Smooth muscle cell (in vitro differentiated cells): Measurements from ENCODE around the gene ADGRA1. TPM values are rescaled to one million over a fixed set of nuclear protein-coding genes. Genes with fewer than 3 reads are reported as not detected.

Experiments
- DNase-seq: peaks from one replicate; lab custom pipeline; 2025; ENCODE audit not compliant: unreplicated experiment; lab: John Stamatoyannopoulos, UW
- H2AFZ ChIP-seq: fragments of 200-600 bp; sonication (generic); 2 replicates; pipeline ENCODE4 v1.6.0; 2016; ENCODE audit warnings: antibody characterized with exemption, low read depth, mild to moderate bottlenecking
- H3F3A ChIP-seq: fragments of 200-600 bp; sonication (generic); 2 replicates; pipeline ENCODE4 v1.6.0; 2017; ENCODE audit warnings: antibody characterized with exemption, low read depth
- H3K27ac ChIP-seq: fragments of 200-600 bp; sonication (generic); 2 replicates; pipeline ENCODE4 v1.5.1; 2016; ENCODE audit warnings: low read depth, mild to moderate bottlenecking
- H3K27me3 ChIP-seq: fragments of 200-600 bp; sonication (generic); 2 replicates; pipeline ENCODE4 v1.6.1; 2016; ENCODE audit warnings: low read depth, mild to moderate bottlenecking
- H3K36me3 ChIP-seq: fragments of 200-600 bp; sonication (generic); 2 replicates; pipeline ENCODE4 v1.5.1; 2016; ENCODE audit warnings: low read depth
- H3K4me1 ChIP-seq: fragments of 200-600 bp; sonication (generic); 2 replicates; pipeline ENCODE4 v1.5.1; 2016; ENCODE audit warnings: low read depth
- H3K4me2 ChIP-seq: fragments of 200-600 bp; sonication (generic); 2 replicates; pipeline ENCODE4 v1.6.0; 2016; ENCODE audit warnings: mild to moderate bottlenecking
- H3K4me3 ChIP-seq: fragments of 200-600 bp; sonication (generic); 2 replicates; pipeline ENCODE4 v1.5.1; 2016; ENCODE audit warnings: mild to moderate bottlenecking
- H3K79me2 ChIP-seq: fragments of 200-600 bp; sonication (generic); 2 replicates; pipeline ENCODE4 v1.6.0; 2016; ENCODE audit warnings: low read depth, mild to moderate bottlenecking
- H3K9ac ChIP-seq: fragments of 200-600 bp; sonication (generic); 2 replicates; pipeline ENCODE4 v1.6.0; 2016; ENCODE audit warnings: low read depth
- H3K9me3 ChIP-seq: fragments of 200-600 bp; sonication (generic); replicated peaks from 2 replicates; pipeline ENCODE4 v1.5.1; 2016; ENCODE audit warnings: low read depth
- H4K20me1 ChIP-seq: fragments of 200-600 bp; sonication (generic); 2 replicates; pipeline ENCODE4 v1.6.0; 2016; ENCODE audit warnings: low read depth
- CTCF ChIP-seq: fragments of 200-600 bp; sonication (generic); IDR thresholded peaks from 2 replicates; pipeline ENCODE4 v1.5.1; 2017; ENCODE audit warnings: borderline replicate concordance, mild to moderate bottlenecking, antibody characterized with exemption; ENCODE audit not compliant: insufficient read depth, poor library complexity, severe bottlenecking
- WGBS: methylation state at CpG from one replicate; pipeline ENCODE4 v1.1.7; 2016; ENCODE audit warnings: low lambda C conversion rate; 5-methylcytosine and 5-hydroxymethylcytosine counted together
- polyA plus RNA-seq: library from polyadenylated mRNA; unstranded; fragments of >200 nt; fragmentation: Nextera tagmentation; extraction: Ambion mirVana; gene quantifications from 2 replicates; pipeline ENCODE4 v1.2.1, GENCODE V29; 2016
- total RNA-seq: library from RNA; depleted of rRNA; stranded (reverse); fragments of >200 nt; gene quantifications from 2 replicates; pipeline ENCODE4 v1.2.3, GENCODE V29; 2014

The ADGRA1 gene
- total and polyA plus RNA-seq, 2 experiments from 2014 or later: not detected

- peaks cover 13% of the 10 kb centered on the region for H3K27me3 ChIP-seq
- H3F3A ChIP-seq: no peaks in the 10 kb centered on the region
- no peaks in the 10 kb centered on the region for H3K4me1 ChIP-seq
- no peak overlapping the region for H3K4me2 ChIP-seq
- no peak for DNase-seq
- H3K79me2 ChIP-seq: no peaks in the 10 kb centered on the region
- no peak overlapping the region for H2AFZ ChIP-seq
- H3K36me3 ChIP-seq: no peaks in the 10 kb centered on the region
- H3K9me3 ChIP-seq: no peaks in the 10 kb centered on the region
- no peak overlapping the region for H3K4me3 ChIP-seq
- 97% methylated on average over 45 of the region's 57 CpGs for WGBS
- H3K9ac ChIP-seq: no peak overlapping the region
- no peak for TF ChIP-seq CTCF
- no peak overlapping the region for H3K27ac ChIP-seq
- H4K20me1 ChIP-seq: no peaks in the 10 kb centered on the region
Observed at GRCh38 chr10:133126431-133127290, 38.9 kb downstream of the ADGRA1 start.

- no peaks in the 10 kb centered on the region for H3K79me2 ChIP-seq
- no peaks in the 10 kb centered on the region for H3K36me3 ChIP-seq
- TF ChIP-seq CTCF: no peak
- no peaks in the 10 kb centered on the region for H4K20me1 ChIP-seq
- no peaks in the 10 kb centered on the region for H3K4me1 ChIP-seq
- H3K4me3 ChIP-seq: no peak overlapping the region
- peaks cover 13% of the 10 kb centered on the region for H3K27me3 ChIP-seq
- H3F3A ChIP-seq: no peaks in the 10 kb centered on the region
- 90% methylated on average over 18 of the region's 36 CpGs for WGBS
- no peak for DNase-seq
- no peak overlapping the region for H3K9ac ChIP-seq
- no peak overlapping the region for H3K27ac ChIP-seq
- no peak overlapping the region for H3K4me2 ChIP-seq
- no peaks in the 10 kb centered on the region for H3K9me3 ChIP-seq
- no peak overlapping the region for H2AFZ ChIP-seq
Observed at GRCh38 chr10:133127291-133128125, 39.8 kb downstream of the ADGRA1 start.

- DNase-seq: no peak
- H3K4me3 ChIP-seq: no peak overlapping the region
- TF ChIP-seq CTCF: no peak
- no peaks in the 10 kb centered on the region for H3F3A ChIP-seq
- H3K36me3 ChIP-seq: no peaks in the 10 kb centered on the region
- no peaks in the 10 kb centered on the region for H3K9me3 ChIP-seq
- no peaks in the 10 kb centered on the region for H3K79me2 ChIP-seq
- H3K27me3 ChIP-seq: peaks cover 13% of the 10 kb centered on the region
- no peak overlapping the region for H3K27ac ChIP-seq
- H2AFZ ChIP-seq: no peak overlapping the region
- WGBS: 96% methylated on average over 65 of the region's 83 CpGs
- H3K9ac ChIP-seq: no peak overlapping the region
- H3K4me2 ChIP-seq: no peak overlapping the region
- H3K4me1 ChIP-seq: no peaks in the 10 kb centered on the region
- H4K20me1 ChIP-seq: no peaks in the 10 kb centered on the region
Observed at GRCh38 chr10:133128126-133129070, 40.7 kb downstream of the ADGRA1 start.
